Measurements from ENCODE around the gene PTPRJ. TPM values are rescaled to one million over a fixed set of nuclear protein-coding genes. Genes with fewer than 3 reads are reported as not detected.

The PTPRJ gene
- total and polyA plus RNA-seq, 7 donors: 2.4 to 23.3 (median 10.2) TPM

DNA sequence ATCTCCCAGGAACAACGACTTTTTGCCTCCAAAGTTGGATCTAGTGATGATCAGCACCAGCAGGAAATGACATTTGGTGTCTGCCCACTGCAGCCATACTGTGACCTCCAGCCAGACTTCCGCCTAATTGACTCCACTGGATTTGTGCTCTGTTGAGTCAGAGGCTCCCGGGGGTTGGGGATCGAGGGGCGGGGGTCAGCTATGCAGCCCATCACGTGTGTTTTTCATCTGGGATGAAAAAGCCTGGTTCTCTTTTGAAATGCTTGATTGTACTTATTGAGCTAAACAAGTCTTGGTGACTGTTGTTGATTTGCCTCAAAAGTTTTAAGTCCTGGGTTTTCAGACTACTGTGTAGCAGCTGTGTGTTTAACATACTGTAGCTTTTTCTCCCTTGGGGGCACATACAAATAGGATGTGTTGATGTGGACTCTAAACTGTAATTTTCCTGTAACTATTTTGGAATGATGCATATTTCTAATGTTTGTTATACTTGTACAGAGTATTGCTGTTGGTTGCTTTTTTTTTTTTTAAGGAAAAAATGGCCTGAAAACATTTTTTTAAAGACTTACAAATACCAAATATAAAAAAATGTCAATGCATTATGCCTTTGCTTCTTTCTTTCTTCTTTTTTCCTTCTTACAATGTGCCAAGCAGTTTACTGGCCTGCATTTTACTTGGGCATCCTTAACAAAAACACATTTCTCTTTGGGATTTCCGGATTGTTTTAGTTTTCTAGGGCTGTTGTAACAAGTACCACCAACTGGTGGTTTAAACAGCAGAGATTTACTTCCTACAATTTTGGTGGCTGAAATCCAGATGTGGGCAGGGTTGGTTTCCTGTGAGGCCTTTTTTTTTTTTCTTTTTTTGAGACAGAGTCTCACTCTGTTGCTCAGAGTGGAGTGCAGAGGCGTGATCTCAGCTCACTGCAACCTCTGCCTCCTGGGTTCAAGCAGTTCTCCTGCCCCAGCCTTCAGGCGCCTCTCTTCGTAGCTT is 190.2 kb downstream of the PTPRJ start:
- intact Hi-C loops (cut with DNase I): no loop called here
- Histone ChIP-seq H3K36me3 (peaks cover 0 to 9% (median 0%) of the 10 kb centered on the region in 4 donors), H3K4me1 (peaks cover 0 to 21% (median 12%) of the 10 kb centered on the region in 4 donors), H3K4me3 (no peak overlapping the region), H3K9me3 (no peaks in the 10 kb centered on the region), H3K27me3 (no peaks in the 10 kb centered on the region), H3K27ac (peak overlapping the region in 3 of 4 donors; percentile 3 to 34 (median 28))
- WGBS, 2 donors: 62 to 87% methylated on average over 10 of the region's 10 CpGs
- TF ChIP-seq POLR2A (IDR thresholded peaks at IDR 0.05) (no peak), EP300 (IDR thresholded peaks at IDR 0.05) (no peak), POLR2AphosphoS5 (IDR thresholded peaks at IDR 0.05) (no peak)
- TF ChIP-seq, protein P1, sequence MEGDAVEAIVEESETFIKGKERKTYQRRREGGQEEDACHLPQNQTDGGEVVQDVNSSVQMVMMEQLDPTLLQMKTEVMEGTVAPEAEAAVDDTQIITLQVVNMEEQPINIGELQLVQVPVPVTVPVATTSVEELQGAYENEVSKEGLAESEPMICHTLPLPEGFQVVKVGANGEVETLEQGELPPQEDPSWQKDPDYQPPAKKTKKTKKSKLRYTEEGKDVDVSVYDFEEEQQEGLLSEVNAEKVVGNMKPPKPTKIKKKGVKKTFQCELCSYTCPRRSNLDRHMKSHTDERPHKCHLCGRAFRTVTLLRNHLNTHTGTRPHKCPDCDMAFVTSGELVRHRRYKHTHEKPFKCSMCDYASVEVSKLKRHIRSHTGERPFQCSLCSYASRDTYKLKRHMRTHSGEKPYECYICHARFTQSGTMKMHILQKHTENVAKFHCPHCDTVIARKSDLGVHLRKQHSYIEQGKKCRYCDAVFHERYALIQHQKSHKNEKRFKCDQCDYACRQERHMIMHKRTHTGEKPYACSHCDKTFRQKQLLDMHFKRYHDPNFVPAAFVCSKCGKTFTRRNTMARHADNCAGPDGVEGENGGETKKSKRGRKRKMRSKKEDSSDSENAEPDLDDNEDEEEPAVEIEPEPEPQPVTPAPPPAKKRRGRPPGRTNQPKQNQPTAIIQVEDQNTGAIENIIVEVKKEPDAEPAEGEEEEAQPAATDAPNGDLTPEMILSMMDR (IDR thresholded peaks at IDR 0.05): no peak
- DNase-seq: no peak

DNA sequence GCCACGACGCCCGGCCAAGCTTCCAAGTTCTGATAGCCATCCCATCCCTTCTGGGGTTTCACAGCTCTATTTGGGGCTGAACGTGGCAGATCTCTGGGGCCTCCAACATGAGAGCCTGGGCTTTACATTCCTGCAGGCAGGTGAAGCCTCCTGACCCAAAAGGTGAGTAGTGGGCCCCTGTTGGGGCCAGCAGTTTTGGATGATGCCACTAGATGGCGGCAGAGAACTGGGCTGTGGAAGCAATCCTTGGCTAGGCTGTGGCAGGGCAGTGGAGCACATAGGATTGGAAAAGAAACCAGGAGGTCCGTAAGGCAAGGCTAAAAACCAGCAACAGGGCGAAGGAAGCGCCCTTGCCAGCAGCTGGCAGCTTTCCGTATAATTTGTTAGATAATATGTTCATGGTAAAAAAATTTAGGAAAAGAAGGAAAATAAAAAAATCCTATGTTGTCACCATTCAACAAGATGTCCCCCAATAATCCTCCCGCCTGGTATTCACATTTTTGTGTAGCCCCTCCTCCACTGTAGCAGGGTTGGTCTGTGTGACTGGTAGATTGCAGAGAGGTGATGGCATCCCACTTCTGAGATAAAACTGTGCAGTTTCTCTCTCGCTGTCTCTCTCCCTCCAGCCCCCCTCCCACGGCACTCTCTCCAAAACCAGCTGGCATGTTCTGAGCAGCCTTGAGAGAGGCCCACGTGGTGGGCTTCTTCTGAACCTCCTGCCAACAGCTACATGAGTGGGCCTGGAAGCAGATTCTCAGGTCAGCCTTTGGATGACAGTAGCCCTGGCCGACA is 192.7 kb downstream of the PTPRJ start:
- no peak overlapping the region for H3K4me3 ChIP-seq
- 46 to 48% methylated on average over 14 of the region's 14 CpGs for WGBS, 2 donors
- peaks cover 0 to 21% (median 12%) of the 10 kb centered on the region in 4 donors for H3K4me1 ChIP-seq
- no peak for TF ChIP-seq EP300 (IDR thresholded peaks at IDR 0.05)
- TF ChIP-seq POLR2AphosphoS5 (IDR thresholded peaks at IDR 0.05): no peak
- TF ChIP-seq, protein P1 (IDR thresholded peaks at IDR 0.05): peak; percentile 33 to 86 (median 72)
- intact Hi-C loops (cut with DNase I): no loop called here
- DNase-seq: no peak
- no peaks in the 10 kb centered on the region for H3K36me3 ChIP-seq
- no peaks in the 10 kb centered on the region for H3K27me3 ChIP-seq
- no peak overlapping the region for H3K27ac ChIP-seq
- no peaks in the 10 kb centered on the region for H3K9me3 ChIP-seq

DNA sequence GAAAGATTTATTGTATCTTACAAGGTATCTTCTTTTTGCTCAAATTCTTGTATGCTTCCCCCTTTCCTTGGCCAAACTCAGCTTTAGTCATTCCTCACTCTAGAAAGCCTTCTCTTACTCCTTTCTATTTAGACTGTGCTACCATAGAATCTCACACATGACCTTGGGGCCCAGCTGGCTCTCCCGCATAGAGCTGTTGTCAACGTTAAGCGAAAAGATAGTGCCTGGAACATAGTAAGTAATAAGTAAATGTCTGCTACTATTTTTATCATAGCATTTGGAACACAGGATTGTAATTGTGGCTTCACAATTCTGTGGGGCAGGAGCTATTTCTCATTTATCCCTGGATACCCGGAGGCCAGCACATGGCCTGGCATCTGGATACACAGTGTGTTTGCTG is 197.3 kb downstream of the PTPRJ start:
- peaks cover 0 to 5% (median 2%) of the 10 kb centered on the region in 4 donors for H3K4me1 ChIP-seq
- no peaks in the 10 kb centered on the region for H3K9me3 ChIP-seq
- TF ChIP-seq POLR2AphosphoS5 (IDR thresholded peaks at IDR 0.05) (no peak), EP300 (IDR thresholded peaks at IDR 0.05) (no peak), POLR2A (IDR thresholded peaks at IDR 0.05) (no peak)
- TF ChIP-seq, protein P1 (IDR thresholded peaks at IDR 0.05): no peak
- H3K27me3 ChIP-seq: no peaks in the 10 kb centered on the region
- no peak for DNase-seq
- no peaks in the 10 kb centered on the region for H3K36me3 ChIP-seq
- H3K27ac ChIP-seq: no peak overlapping the region
- WGBS, 2 donors: 87% methylated on average over 4 of the region's 4 CpGs
- no peak overlapping the region for H3K4me3 ChIP-seq
- intact Hi-C loops (cut with DNase I): no loop called here

DNA sequence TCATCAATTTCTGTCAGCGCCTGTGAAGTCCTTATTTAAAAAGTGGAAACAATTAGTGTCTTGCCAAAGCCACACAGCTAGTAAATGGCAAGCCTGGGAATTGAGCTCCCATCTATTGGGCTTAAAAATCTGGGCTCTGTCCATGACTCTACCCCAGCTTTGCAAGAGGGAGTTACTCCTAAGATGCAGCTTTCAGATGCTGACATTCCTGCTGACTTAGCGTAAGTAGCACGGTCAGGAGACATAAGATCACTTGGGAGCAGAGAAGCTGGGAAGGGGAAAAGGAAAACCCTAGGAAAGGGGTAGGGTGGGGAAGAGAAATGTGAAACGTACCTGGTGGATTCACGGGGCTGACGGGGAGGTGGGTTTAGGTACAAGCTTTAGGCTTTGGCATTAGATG is 200.3 kb downstream of the PTPRJ start:
- intact Hi-C loops (cut with DNase I): no loop called here
- Histone ChIP-seq H3K9me3 (no peaks in the 10 kb centered on the region), H3K27ac (no peak overlapping the region), H3K36me3 (no peaks in the 10 kb centered on the region), H3K4me3 (no peak overlapping the region), H3K27me3 (no peaks in the 10 kb centered on the region), H3K4me1 (no peaks in the 10 kb centered on the region)
- TF ChIP-seq EP300 (IDR thresholded peaks at IDR 0.05): no peak
- TF ChIP-seq POLR2AphosphoS5 (IDR thresholded peaks at IDR 0.05): no peak
- TF ChIP-seq POLR2A (IDR thresholded peaks at IDR 0.05): no peak
- TF ChIP-seq, protein P1 (IDR thresholded peaks at IDR 0.05): no peak
- WGBS, 2 donors: 84 to 87% methylated on average over 6 of the region's 6 CpGs
- no peak for DNase-seq

All from sigmoid colon (tissue), 7 donors.